ENCODE results near the gene SIN3B.
A peak's percentile ranks its signal among the peaks of the same experiment; 100 is the strongest.

The SIN3B gene

GRCh38 chr19:16889883-16890460, 60.8 kb downstream of the SIN3B start:
- TF ChIP-seq SCRT2 (tag by site-specific recombination; IDR thresholded peaks at IDR 0.05) (no peak), KLF16 (tag by site-specific recombination; IDR thresholded peaks at IDR 0.05) (no peak), ZBTB1 (tag by site-specific recombination; IDR thresholded peaks at IDR 0.05) (no peak), ZNF560 (tag by site-specific recombination; IDR thresholded peaks at IDR 0.05; ENCODE audit: borderline replicate concordance) (no peak), WT1 (tag by site-specific recombination; IDR thresholded peaks at IDR 0.05) (no peak), MZF1 (tag by site-specific recombination; IDR thresholded peaks at IDR 0.05; ENCODE audit: borderline replicate concordance) (no peak), ZSCAN4 (tag by site-specific recombination; IDR thresholded peaks at IDR 0.05) (no peak), CTCF (tag by site-specific recombination; IDR thresholded peaks at IDR 0.05) (no peak), ZNF548 (tag by site-specific recombination; IDR thresholded peaks at IDR 0.05) (no peak), ZNF747 (tag by site-specific recombination; IDR thresholded peaks at IDR 0.05) (no peak), ZNF394 (tag by site-specific recombination; IDR thresholded peaks at IDR 0.05; ENCODE audit: borderline replicate concordance) (no peak)
- TF ChIP-seq, protein P1, sequence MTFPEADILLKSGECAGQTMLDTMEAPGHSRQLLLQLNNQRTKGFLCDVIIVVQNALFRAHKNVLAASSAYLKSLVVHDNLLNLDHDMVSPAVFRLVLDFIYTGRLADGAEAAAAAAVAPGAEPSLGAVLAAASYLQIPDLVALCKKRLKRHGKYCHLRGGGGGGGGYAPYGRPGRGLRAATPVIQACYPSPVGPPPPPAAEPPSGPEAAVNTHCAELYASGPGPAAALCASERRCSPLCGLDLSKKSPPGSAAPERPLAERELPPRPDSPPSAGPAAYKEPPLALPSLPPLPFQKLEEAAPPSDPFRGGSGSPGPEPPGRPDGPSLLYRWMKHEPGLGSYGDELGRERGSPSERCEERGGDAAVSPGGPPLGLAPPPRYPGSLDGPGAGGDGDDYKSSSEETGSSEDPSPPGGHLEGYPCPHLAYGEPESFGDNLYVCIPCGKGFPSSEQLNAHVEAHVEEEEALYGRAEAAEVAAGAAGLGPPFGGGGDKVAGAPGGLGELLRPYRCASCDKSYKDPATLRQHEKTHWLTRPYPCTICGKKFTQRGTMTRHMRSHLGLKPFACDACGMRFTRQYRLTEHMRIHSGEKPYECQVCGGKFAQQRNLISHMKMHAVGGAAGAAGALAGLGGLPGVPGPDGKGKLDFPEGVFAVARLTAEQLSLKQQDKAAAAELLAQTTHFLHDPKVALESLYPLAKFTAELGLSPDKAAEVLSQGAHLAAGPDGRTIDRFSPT (tag by site-specific recombination; IDR thresholded peaks at IDR 0.05): no peak
- TF ChIP-seq, protein P2, sequence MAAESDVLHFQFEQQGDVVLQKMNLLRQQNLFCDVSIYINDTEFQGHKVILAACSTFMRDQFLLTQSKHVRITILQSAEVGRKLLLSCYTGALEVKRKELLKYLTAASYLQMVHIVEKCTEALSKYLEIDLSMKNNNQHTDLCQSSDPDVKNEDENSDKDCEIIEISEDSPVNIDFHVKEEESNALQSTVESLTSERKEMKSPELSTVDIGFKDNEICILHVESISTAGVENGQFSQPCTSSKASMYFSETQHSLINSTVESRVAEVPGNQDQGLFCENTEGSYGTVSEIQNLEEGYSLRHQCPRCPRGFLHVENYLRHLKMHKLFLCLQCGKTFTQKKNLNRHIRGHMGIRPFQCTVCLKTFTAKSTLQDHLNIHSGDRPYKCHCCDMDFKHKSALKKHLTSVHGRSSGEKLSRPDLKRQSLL (tag by site-specific recombination; IDR thresholded peaks at IDR 0.05): no peak
- H3K9me3 ChIP-seq (ENCODE audit: control insufficient read depth, insufficient read depth, low read depth, low read length): no peaks in the 10 kb centered on the region
- ChIA-PET CTCF (no interaction called here), POLR2A (no interaction called here)
- no peak overlapping the region for H3K27ac ChIP-seq (ENCODE audit: extremely low read depth, low read depth, low read length)
- no peak overlapping the region for H3K4me3 ChIP-seq (ENCODE audit: low read depth, low read length)
- H3K36me3 ChIP-seq (ENCODE audit: control insufficient read depth in 2 of 2, insufficient read depth in 1 of 2, low read length in 2 of 2): no peaks in the 10 kb centered on the region
- no peaks in the 10 kb centered on the region for H3K4me1 ChIP-seq (ENCODE audit: control insufficient read depth, insufficient read depth, low read length)

DNA sequence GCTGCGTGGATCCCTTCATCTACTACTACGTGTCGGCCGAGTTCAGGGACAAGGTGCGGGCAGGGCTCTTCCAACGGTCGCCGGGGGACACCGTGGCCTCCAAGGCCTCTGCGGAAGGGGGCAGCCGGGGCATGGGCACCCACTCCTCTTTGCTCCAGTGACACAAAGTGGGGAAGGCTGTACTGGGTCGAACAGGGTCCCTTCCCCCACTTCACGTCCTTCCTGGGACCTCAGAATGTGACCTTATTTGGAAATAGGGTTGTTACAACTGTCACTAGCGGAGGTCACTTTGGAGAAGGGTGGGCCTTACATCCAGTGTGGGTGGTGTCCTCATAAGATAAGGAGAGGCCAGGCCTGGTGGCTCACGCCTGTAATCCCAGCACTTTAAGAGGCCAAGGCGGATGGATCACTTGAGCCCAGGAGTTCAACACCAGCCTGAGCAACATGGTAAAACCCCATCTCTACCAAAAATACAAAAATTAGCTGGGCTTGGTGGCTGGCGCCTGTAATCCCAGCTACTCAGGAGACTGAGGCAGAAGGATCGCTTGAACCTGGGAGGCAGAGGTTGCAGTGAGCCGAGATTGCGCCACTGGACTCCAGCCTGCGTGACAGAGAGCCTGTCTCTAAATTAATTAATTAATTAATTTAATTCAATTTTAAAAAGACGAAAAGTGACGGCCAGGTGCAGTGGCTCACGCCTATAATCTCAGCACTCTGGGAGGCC, 61.4 kb downstream of the SIN3B start:
- CTCF ChIA-PET: no interaction called here
- POLR2A ChIA-PET: no interaction called here
- no peaks in the 10 kb centered on the region for H3K4me1 ChIP-seq (ENCODE audit: control insufficient read depth, insufficient read depth, low read length)
- H3K36me3 ChIP-seq (ENCODE audit: control insufficient read depth in 2 of 2, insufficient read depth in 1 of 2, low read length in 2 of 2): no peaks in the 10 kb centered on the region
- no peak overlapping the region for H3K27ac ChIP-seq (ENCODE audit: extremely low read depth, low read depth, low read length)
- TF ChIP-seq KLF1 (tag by site-specific recombination; IDR thresholded peaks at IDR 0.05) (0 out of 2 replicates have a peak, but pooled peaks have one; percentile 38), ZBTB20 (tag by site-specific recombination; IDR thresholded peaks at IDR 0.05) (no peak), ZNF623 (tag by site-specific recombination; IDR thresholded peaks at IDR 0.05) (no peak)
- H3K9me3 ChIP-seq (ENCODE audit: control insufficient read depth, insufficient read depth, low read depth, low read length): no peaks in the 10 kb centered on the region
- H3K4me3 ChIP-seq (ENCODE audit: low read depth, low read length): no peak overlapping the region
